Measurements from ENCODE around the gene TEP1. TPM values are rescaled to one million over a fixed set of nuclear protein-coding genes. Genes with fewer than 3 reads are reported as not detected.

The TEP1 gene
- total RNA-seq, 4 donors from 2014 or later = 72.2 to 216 (median 79.9) TPM

DNA sequence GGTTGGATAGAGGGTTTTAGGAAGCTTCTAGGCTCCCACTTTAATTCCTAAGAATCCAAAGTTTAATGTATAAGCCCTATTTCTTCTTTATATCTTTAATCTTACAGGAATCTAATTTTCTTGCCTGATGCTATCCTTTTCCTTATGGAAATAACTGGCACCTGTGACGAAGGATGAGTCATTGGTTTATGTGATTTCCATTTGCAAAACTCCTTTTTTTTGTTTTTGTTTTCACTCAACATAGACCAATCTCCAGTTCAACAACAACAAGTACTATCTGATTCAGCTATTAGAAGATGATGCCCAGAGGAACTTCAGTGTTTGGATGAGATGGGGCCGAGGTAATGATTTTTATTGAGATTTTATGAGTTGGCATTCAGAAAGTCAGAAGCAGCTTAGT lies 63.0 kb downstream of the TEP1 start:
- no peaks in the 10 kb centered on the region for H3K9me3 ChIP-seq
- H3K4me1 ChIP-seq = no peaks in the 10 kb centered on the region
- peaks cover 0 to 58% (median 15%) of the 10 kb centered on the region in 4 donors for H3K36me3 ChIP-seq
- no peak overlapping the region for H3K4me3 ChIP-seq
- WGBS, 2 donors (ENCODE audit: low coverage in 1 of 2) = 86 to 88% methylated on average over 1 to 2 of the region's 2 CpGs
- intact Hi-C loops (cut with DNase I; ENCODE audit: low total_unique reads) = no loop called here
- no peak for DNase-seq
- in situ Hi-C loops (cut with MboI; ENCODE audit: low pct_ligation_motif_present in 1 of 4, low pct_unique_long_range_greater_than_20kb in 1 of 4, low sequenced_read_pairs in 3 of 4) = no loop called here
- TF ChIP-seq CTCF (IDR thresholded peaks at IDR 0.05) = no peak
- no peak for TF ChIP-seq EP300 (IDR thresholded peaks at IDR 0.05; ENCODE audit: low read depth)
- no peak for TF ChIP-seq POLR2A (IDR thresholded peaks at IDR 0.05)
- no peaks in the 10 kb centered on the region for H3K27me3 ChIP-seq
- no peak overlapping the region for H3K27ac ChIP-seq

DNA sequence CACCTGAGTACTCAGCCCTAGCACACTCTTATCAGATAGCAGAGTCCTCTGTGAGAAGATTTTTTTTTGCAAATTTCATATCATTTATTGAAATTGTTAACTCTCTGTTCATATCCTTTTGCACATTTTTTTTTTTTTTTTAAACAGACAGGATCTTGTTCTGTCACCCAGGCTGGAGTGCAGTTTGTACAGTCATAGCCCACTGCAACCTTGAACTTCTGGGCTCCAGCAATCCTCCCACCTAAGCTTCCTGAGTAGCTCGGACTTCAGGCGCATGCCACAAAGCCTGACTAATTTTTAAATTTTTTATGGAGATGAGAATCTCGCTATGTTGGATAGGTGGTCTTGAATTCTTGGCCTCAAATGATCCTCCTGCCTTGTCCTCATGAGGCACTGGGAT lies 65.6 kb downstream of the TEP1 start:
- Histone ChIP-seq H3K36me3 (peaks cover 0 to 33% (median 6%) of the 10 kb centered on the region in 4 donors), H3K9me3 (no peaks in the 10 kb centered on the region), H3K27ac (no peak overlapping the region), H3K4me3 (no peak overlapping the region), H3K4me1 (peaks cover 0 to 7% (median 2%) of the 10 kb centered on the region in 4 donors), H3K27me3 (no peaks in the 10 kb centered on the region)
- 93 to 96% methylated on average over 3 of the region's 3 CpGs for WGBS, 2 donors (ENCODE audit: low coverage in 1 of 2)
- DNase-seq = no peak
- no peak for TF ChIP-seq POLR2A (IDR thresholded peaks at IDR 0.05)
- TF ChIP-seq POLR2AphosphoS5 (IDR thresholded peaks at IDR 0.05) = no peak
- TF ChIP-seq CTCF (IDR thresholded peaks at IDR 0.05) = no peak
- TF ChIP-seq EP300 (IDR thresholded peaks at IDR 0.05; ENCODE audit: low read depth) = no peak
- in situ Hi-C loops (cut with MboI; ENCODE audit: low pct_ligation_motif_present in 1 of 4, low pct_unique_long_range_greater_than_20kb in 1 of 4, low sequenced_read_pairs in 3 of 4) (loop anchor here in 2 of 4 donors (25.0 kb wide), 2 partner anchors 115 to 340 kb away; partner anchors contain the start of genes APEX1 (in 2 of the 2), OSGEP (in 2 of the 2), PIP4P1 (in 2 of the 2) and PNP (in 2 of the 2)), intact Hi-C loops (cut with DNase I; ENCODE audit: low total_unique reads) (loop anchor here (10.0 kb wide), 1 partner anchor 117 kb away; the partner anchor contains the start of genes PIP4P1 and PNP)

GRCh38 chr14:20346713-20347112 lies 66.6 kb downstream of the TEP1 start:
- H3K4me1 ChIP-seq = peaks cover 0 to 7% (median 2%) of the 10 kb centered on the region in 4 donors
- peaks cover 0 to 22% (median under 1%) of the 10 kb centered on the region in 4 donors for H3K36me3 ChIP-seq
- no peak for TF ChIP-seq POLR2AphosphoS5 (IDR thresholded peaks at IDR 0.05)
- TF ChIP-seq EP300 (IDR thresholded peaks at IDR 0.05; ENCODE audit: low read depth) = no peak
- DNase-seq = no peak
- no peak overlapping the region for H3K4me3 ChIP-seq
- H3K27ac ChIP-seq = no peak overlapping the region
- intact Hi-C loops (cut with DNase I; ENCODE audit: low total_unique reads) (loop anchor here (10.0 kb wide), 1 partner anchor 118 kb away; the partner anchor contains the start of genes PIP4P1 and PNP), in situ Hi-C loops (cut with MboI; ENCODE audit: low pct_ligation_motif_present in 1 of 4, low pct_unique_long_range_greater_than_20kb in 1 of 4, low sequenced_read_pairs in 3 of 4) (loop anchor here in 2 of 4 donors (25.0 kb wide), 2 partner anchors 116 to 341 kb away; partner anchors contain the start of genes APEX1 (in 2 of the 2), OSGEP (in 2 of the 2), PIP4P1 (in 2 of the 2) and PNP (in 2 of the 2))
- H3K27me3 ChIP-seq = no peaks in the 10 kb centered on the region
- H3K9me3 ChIP-seq = no peaks in the 10 kb centered on the region
- 97% methylated on average over 1 of the region's 1 CpG; no CpG with 5 or more reads in 1 of the 2 donors for WGBS, 2 donors (ENCODE audit: low coverage in 1 of 2)

DNA sequence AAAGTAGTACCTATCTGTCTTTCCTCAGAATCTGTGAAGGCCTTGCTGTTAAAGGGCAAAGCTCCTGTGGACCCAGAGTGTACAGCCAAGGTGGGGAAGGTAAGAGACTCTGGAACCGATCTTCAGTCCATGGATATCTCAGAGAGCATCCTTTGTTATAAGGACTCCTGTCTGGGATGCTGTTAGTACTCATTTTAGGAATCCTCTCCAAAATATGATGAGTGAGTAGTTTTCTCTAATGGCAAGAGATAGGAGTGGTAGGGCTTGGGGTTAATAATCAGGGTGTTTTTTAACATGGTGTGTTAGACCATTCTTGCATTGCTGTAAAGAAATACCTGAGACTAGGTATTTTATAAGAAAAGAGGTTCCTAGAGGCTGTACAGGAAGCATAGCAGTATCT lies 67.9 kb downstream of the TEP1 start:
- H3K9me3 ChIP-seq = no peaks in the 10 kb centered on the region
- in situ Hi-C loops (cut with MboI; ENCODE audit: low pct_ligation_motif_present in 1 of 4, low pct_unique_long_range_greater_than_20kb in 1 of 4, low sequenced_read_pairs in 3 of 4) = loop anchor here in 2 of 4 donors (25.0 kb wide), 2 partner anchors 117 to 342 kb away; partner anchors contain the start of genes APEX1 (in 2 of the 2), OSGEP (in 2 of the 2), PIP4P1 (in 2 of the 2) and PNP (in 2 of the 2)
- no peak for TF ChIP-seq POLR2A (IDR thresholded peaks at IDR 0.05)
- TF ChIP-seq EP300 (IDR thresholded peaks at IDR 0.05; ENCODE audit: low read depth) = no peak
- TF ChIP-seq POLR2AphosphoS5 (IDR thresholded peaks at IDR 0.05) = no peak
- TF ChIP-seq CTCF (IDR thresholded peaks at IDR 0.05) = no peak
- no peak overlapping the region for H3K27ac ChIP-seq
- H3K4me1 ChIP-seq = peaks cover 0 to 7% (median 2%) of the 10 kb centered on the region in 4 donors
- peaks cover 0 to 11% (median 0%) of the 10 kb centered on the region in 4 donors for H3K36me3 ChIP-seq
- intact Hi-C loops (cut with DNase I; ENCODE audit: low total_unique reads) = loop anchor here (10.0 kb wide), 1 partner anchor 119 kb away; the partner anchor contains the start of genes PIP4P1 and PNP
- H3K4me3 ChIP-seq = no peak overlapping the region
- no peak for DNase-seq
- H3K27me3 ChIP-seq = no peaks in the 10 kb centered on the region
- 71 to 87% methylated on average over 1 of the region's 1 CpG for WGBS, 2 donors (ENCODE audit: low coverage in 1 of 2)

Measured in transverse colon (tissue), 4 donors.